A549 (cell line): ENCODE measurements around the gene FBXO5. TPM values are rescaled to one million over a fixed set of nuclear protein-coding genes. Genes with fewer than 3 reads are reported as not detected.

Source experiments
- ATAC-seq, 2 experiments: fragments of 200-7000 bp in 1 of 2; fragments of >200 bp in 1 of 2; cut with Nextera tagmentation in 1 of 2; cut with Tn5 transposase in 1 of 2; 3 replicates each; pipeline versions ENCODE4 v1.8.0 to v1.9.1; 2018 to 2020; ENCODE audit warnings: mild to moderate bottlenecking in 1 of 2, moderate library complexity in 1 of 2
- CTCF ChIA-PET: fragments of 300-600 bp; sonication (Branson Sonifier 250); formaldehyde crosslinking; extraction: SDS; loops from one replicate; lab custom pipeline; 2021; ENCODE audit warnings: antibody characterized with exemption, inconsistent platforms; lab: Yijun Ruan, JAX
- POLR2A ChIA-PET: fragments of 350-600 bp; formaldehyde crosslinking; extraction: SDS; loops from one replicate; lab custom pipeline; 2021; ENCODE audit warnings: antibody characterized with exemption, inconsistent platforms; lab: Yijun Ruan, JAX
- DNase-seq, 2 experiments: peaks; one replicate each; pipeline versions ENCODE4 v3.0.0 to v3.0.0-alpha.2; 2011 to 2016; ENCODE audit warnings: low read depth in 1 of 2, low spot score in 1 of 2
- FAIRE-seq: peaks from 2 replicates; lab custom pipeline; 2011; peaks lifted over from hg19 to GRCh38; lab: Jason Lieb, UNC
- H3K27ac ChIP-seq, 2 experiments: fragments of >200 bp; sonication (Bioruptor Twin); formaldehyde crosslinking; 3 replicates each; pipeline ENCODE4 v1.5.1; 2016 to 2017
- H3K4me1 ChIP-seq: fragments of >200 bp; sonication (Bioruptor Twin); formaldehyde crosslinking; 3 replicates; pipeline ENCODE4 v1.6.1; 2016
- H3K4me2 ChIP-seq: fragments of >200 bp; sonication (Bioruptor Twin); formaldehyde crosslinking; 3 replicates; pipeline ENCODE4 v1.6.1; 2016
- H3K4me3 ChIP-seq: fragments of >200 bp; sonication (Bioruptor Twin); formaldehyde crosslinking; 3 replicates; pipeline ENCODE4 v1.5.1; 2016
- H3K9me3 ChIP-seq: fragments of >200 bp; sonication (Bioruptor Twin); formaldehyde crosslinking; 3 replicates; pipeline ENCODE4 v1.6.1; 2016
- CBX2 ChIP-seq: fragments of 200-600 bp; sonication (generic); IDR thresholded peaks from 2 replicates; pipeline ENCODE4 v1.6.1; 2016; ENCODE audit warnings: low read depth, mild to moderate bottlenecking, borderline replicate concordance
- CHD4 ChIP-seq: fragments of 200-600 bp; sonication (generic); IDR thresholded peaks from 2 replicates; pipeline ENCODE4 v1.6.1; 2016; ENCODE audit warnings: antibody characterized with exemption, mild to moderate bottlenecking, borderline replicate concordance
- E2F6 ChIP-seq: IDR thresholded peaks from 2 replicates; pipeline ENCODE4 v1.6.1; 2012; ENCODE audit warnings: low read depth, borderline replicate concordance
- EHF ChIP-seq: fragments of 250-450 bp; sonication (Bioruptor Pico); IDR thresholded peaks from 2 replicates; pipeline ENCODE4 v1.5.0; 2020; ENCODE audit warnings: mild to moderate bottlenecking
- ESRRA ChIP-seq: fragments of 150-350 bp; IDR thresholded peaks from 2 replicates; pipeline ENCODE4 v1.6.1; 2014; ENCODE audit warnings: mild to moderate bottlenecking, low read length, borderline replicate concordance
- FOXS1 ChIP-seq: fragments of 250-450 bp; sonication (Bioruptor Pico); IDR thresholded peaks from 2 replicates; pipeline ENCODE4 v1.5.0; 2020; ENCODE audit warnings: mild to moderate bottlenecking, moderate library complexity
- GATA3 ChIP-seq: IDR thresholded peaks from 2 replicates; pipeline ENCODE4 v1.6.1; 2012; ENCODE audit warnings: borderline replicate concordance
- HMGXB4 ChIP-seq: fragments of 250-450 bp; sonication (Bioruptor Pico); IDR thresholded peaks from 2 replicates; pipeline ENCODE4 v1.5.0; 2021; ENCODE audit warnings: mild to moderate bottlenecking, moderate library complexity, borderline replicate concordance
- HOXB13 ChIP-seq: fragments of 250-450 bp; sonication (Bioruptor Pico); IDR thresholded peaks from 2 replicates; pipeline ENCODE4 v1.5.0; 2020; ENCODE audit warnings: low read depth, mild to moderate bottlenecking, moderate library complexity
- JUN ChIP-seq, 2 experiments: fragments of >200 bp; sonication (Bioruptor Twin); formaldehyde crosslinking; IDR thresholded peaks; 2 replicates in 1 of 2; 3 replicates in 1 of 2; pipeline ENCODE4 v1.6.1; 2016 to 2017
- JUNB ChIP-seq: fragments of >200 bp; sonication (Bioruptor Twin); formaldehyde crosslinking; IDR thresholded peaks from 2 replicates; pipeline ENCODE4 v1.6.1; 2016
- KDM1A ChIP-seq: fragments of 200-600 bp; sonication (generic); IDR thresholded peaks from 2 replicates; pipeline ENCODE4 v1.6.1; 2016; ENCODE audit warnings: low read depth, mild to moderate bottlenecking
- NPAS2 ChIP-seq: fragments of 250-450 bp; sonication (Bioruptor Pico); IDR thresholded peaks from 2 replicates; pipeline ENCODE4 v1.8.0; 2022; ENCODE audit warnings: mild to moderate bottlenecking, moderate library complexity, borderline replicate concordance
- PHF8 ChIP-seq: fragments of 200-600 bp; sonication (generic); IDR thresholded peaks from 2 replicates; pipeline ENCODE4 v1.6.1; 2016; ENCODE audit warnings: low read depth, mild to moderate bottlenecking, antibody characterized with exemption, moderate library complexity, borderline replicate concordance
- POLR2AphosphoS2 ChIP-seq: conservative IDR thresholded peaks from 2 replicates; pipeline ENCODE4 v1.6.1; 2012; ENCODE audit warnings: low read length, improper control_type of control experiment, inconsistent platforms
- RNF2 ChIP-seq: fragments of 200-600 bp; sonication (generic); IDR thresholded peaks from 2 replicates; pipeline ENCODE4 v1.6.1; 2016; ENCODE audit warnings: low read depth, mild to moderate bottlenecking, antibody characterized with exemption, moderate library complexity, borderline replicate concordance
- SREBF2 ChIP-seq: fragments of 450-650 bp; IDR thresholded peaks from 2 replicates; pipeline ENCODE4 v1.6.1; 2014; ENCODE audit warnings: mild to moderate bottlenecking, moderate library complexity
- TFCP2L1 ChIP-seq: fragments of 250-450 bp; sonication (Bioruptor Pico); IDR thresholded peaks from 2 replicates; pipeline ENCODE4 v1.5.0; 2021; ENCODE audit warnings: mild to moderate bottlenecking
- ZC3H11A ChIP-seq: fragments of 450-650 bp; IDR thresholded peaks from 2 replicates; pipeline ENCODE4 v1.6.1; 2014; ENCODE audit warnings: antibody characterized with exemption, mild to moderate bottlenecking
- WGBS: methylation state at CpG from one replicate; pipeline ENCODE4 v1.1.6; 2017; ENCODE audit errors: missing lambda C conversion rate; 5-methylcytosine and 5-hydroxymethylcytosine counted together
- polyA plus RNA-seq, 4 experiments: library from polyadenylated mRNA; depleted of rRNA in 3 of 4; stranded (reverse); fragments of >200 nt; fragmentation: RNase III in 1 of 4; extraction: RNeasy Plus Mini Kit Qiagen cat#74134 plus additional on column Dnase treatment in 1 of 4; gene quantifications; 2 replicates in 3 of 4; 3 replicates in 1 of 4; pipeline ENCODE4 v1.2.3, GENCODE V29; 2011 to 2017
- TF ChIP-seq, protein P1 (sequence below): IDR thresholded peaks from 2 replicates; pipeline ENCODE4 v1.6.1; 2012

The FBXO5 gene
- polyA plus RNA-seq, 2 of the 4 experiments (the other 2 are of a cell fraction) = 14.3 to 29.2 TPM

GRCh38 chr6:152981219-152981618 is 1.6 kb downstream of the FBXO5 start:
- peak overlapping the region; percentile 90 for H3K4me2 ChIP-seq
- WGBS = 5% methylated on average over 2 of the region's 2 CpGs
- TF ChIP-seq ESRRA (no peak), TFCP2L1 (CRISPR knock-in tag) (no peak), HOXB13 (CRISPR knock-in tag) (no peak), FOXS1 (CRISPR knock-in tag) (no peak), HMGXB4 (CRISPR knock-in tag) (no peak), CBX2 (no peak), PHF8 (no peak), POLR2AphosphoS2 (no peak), RNF2 (no peak), SREBF2 (no peak), GATA3 (no peak), CHD4 (no peak), JUNB (no peak)
- TF ChIP-seq, protein P1, sequence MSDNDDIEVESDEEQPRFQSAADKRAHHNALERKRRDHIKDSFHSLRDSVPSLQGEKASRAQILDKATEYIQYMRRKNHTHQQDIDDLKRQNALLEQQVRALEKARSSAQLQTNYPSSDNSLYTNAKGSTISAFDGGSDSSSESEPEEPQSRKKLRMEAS = no peak
- ChIA-PET CTCF (no interaction called here), POLR2A (no interaction called here)
- no peak for DNase-seq
- no peak for FAIRE-seq
- peaks cover 56% of the 10 kb centered on the region for H3K4me1 ChIP-seq
- H3K27ac ChIP-seq = peak overlapping the region; percentile 37 to 76; a peak in 3 of 6 replicates
- no peak for ATAC-seq
- no peaks in the 10 kb centered on the region for H3K9me3 ChIP-seq
- peak overlapping the region; percentile 69 for H3K4me3 ChIP-seq

- Histone ChIP-seq H3K9me3 (no peaks in the 10 kb centered on the region), H3K27ac (peak overlapping the region in 1 of 2 experiments; percentile 1; a peak in 1 of 6 replicates), H3K4me2 (peak overlapping the region; percentile 90), H3K4me3 (peak overlapping the region; percentile 69), H3K4me1 (peaks cover 56% of the 10 kb centered on the region)
- no peak for TF ChIP-seq NPAS2 (CRISPR knock-in tag)
- TF ChIP-seq KDM1A = 0 out of 2 replicates have a peak, but pooled peaks have one; percentile 28
- TF ChIP-seq TFCP2L1 (CRISPR knock-in tag) = no peak
- ChIA-PET POLR2A (no interaction called here), CTCF (no interaction called here)
- WGBS = 10% methylated on average over 1 of the region's 1 CpG
- no peak for DNase-seq
- no peak for FAIRE-seq
- ATAC-seq = no peak
Observed at GRCh38 chr6:152980656-152981055, 2.2 kb downstream of the FBXO5 start.

GRCh38 chr6:152979116-152979515 is 3.7 kb downstream of the FBXO5 start:
- DNase-seq (no peak), FAIRE-seq (no peak), ATAC-seq (no peak)
- POLR2A ChIA-PET = no interaction called here
- Histone ChIP-seq H3K4me2 (peak overlapping the region; percentile 90; the same call in 2 of the 3 replicates), H3K9me3 (no peaks in the 10 kb centered on the region), H3K27ac (no peak overlapping the region), H3K4me3 (no peak overlapping the region), H3K4me1 (peaks cover 46% of the 10 kb centered on the region)
- WGBS = 16% methylated on average over 1 of the region's 1 CpG
- TF ChIP-seq E2F6 (no peak), ZC3H11A (no peak), JUN (IDR thresholded peaks at IDR 0.05) (no peak), EHF (no peak)
- CTCF ChIA-PET = interaction anchor here (0.6 to 1.3 kb wide), 5 partner anchors 12 to 1465 kb away, joined by 3 to 4 read pairs (median 3); no protein-coding TSS in a partner anchor
